Cardiac septum (tissue), 1 donor: ENCODE measurements around the gene KRTAP21-3. TPM values are rescaled to one million over a fixed set of nuclear protein-coding genes. Genes with fewer than 3 reads are reported as not detected.
"Not testable (repeated sequence)": the region's sequence is repeated elsewhere in the genome, so short reads cannot be mapped to it uniquely, and the experiment has no call there.

ENCODE experiments used
- DNase-seq: peaks from one replicate; pipeline ENCODE4 v3.0.0-alpha.2; 2020; ENCODE audit warnings: low spot score
- intact Hi-C: fragments of 100-400 bp; cut with DNase I; formaldehyde crosslinking; loops from one replicate; pipeline ENCODE4 v1.14.0; 2022
- long read RNA-seq: library from polyadenylated mRNA; unstranded; transcript quantifications from one replicate; pipeline ENCODE4 v2.0.0, GENCODE V29; 2021
- total RNA-seq: library from RNA; stranded (reverse); fragmentation: NEBNext Ultra II Directional; extraction: Animal tissue kit (Norgen Biotek cat#: 25700); gene quantifications from one replicate; pipeline ENCODE4 v1.2.1, GENCODE V29; 2021
- donor health status: DM: no; HTN: no; CAD: no.

KRTAP21-3 gene, protein sequence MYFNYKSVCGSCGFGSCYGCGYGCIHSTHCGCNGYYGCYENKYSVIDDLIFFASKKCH
- total RNA-seq: not detected
- long read RNA-seq: 0 reads

DNA sequence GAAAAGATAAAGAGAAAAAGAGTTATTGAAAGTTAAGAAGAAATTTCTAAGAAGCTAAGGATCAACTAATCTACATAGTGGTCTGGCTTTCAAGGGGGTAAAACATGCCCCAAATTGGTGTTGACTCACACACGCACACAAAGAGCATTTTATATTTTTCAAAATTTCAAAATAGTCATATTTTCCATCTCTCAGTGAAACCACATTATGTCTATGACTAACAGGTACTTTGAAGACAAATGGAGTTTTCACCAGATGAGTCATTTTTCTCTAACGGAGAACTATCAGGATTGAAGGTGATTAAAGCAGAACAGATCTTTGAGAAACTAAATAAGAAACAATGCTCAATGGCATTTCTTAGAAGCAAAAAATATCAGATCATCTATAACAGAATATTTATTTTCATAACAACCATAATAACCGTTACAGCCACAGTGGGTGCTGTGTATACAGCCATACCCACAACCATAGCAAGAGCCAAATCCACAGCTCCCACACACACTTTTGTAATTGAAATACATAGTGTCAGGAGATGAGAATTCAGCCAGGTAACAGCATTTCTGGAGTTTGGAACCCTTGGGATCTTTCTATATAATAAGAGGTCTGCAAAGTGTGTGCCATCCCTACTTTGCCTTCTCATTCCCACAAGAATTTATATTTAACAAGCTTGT lies at the start of gene KRTAP21-3:
Gene KRTAP21-3, minus strand, starts transcription at position 539 of the 671 bp plus-strand sequence. Its CDS starts 18 bp downstream, at position 521.
- intact Hi-C loops: no loop called here

DNA sequence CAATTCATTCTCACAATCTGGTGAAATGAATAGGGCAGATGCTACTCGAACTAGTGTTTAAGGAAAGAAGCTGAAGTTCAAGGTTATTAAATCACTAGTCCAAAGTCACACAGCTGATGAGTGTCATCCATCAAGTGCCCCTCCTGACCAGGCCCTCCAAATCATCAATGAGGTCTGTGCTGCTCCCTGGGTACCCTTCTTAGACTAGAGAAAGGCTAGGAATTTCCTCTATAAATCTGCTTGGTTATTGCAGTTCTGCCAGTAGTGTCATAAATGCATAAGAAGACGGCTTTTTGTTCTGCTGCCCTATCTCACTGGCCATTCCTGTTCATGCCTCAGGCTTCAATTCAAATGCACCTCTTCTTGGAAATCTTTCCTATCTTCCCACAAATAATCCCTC lies 42.2 kb upstream of the KRTAP21-3 start:
- intact Hi-C loops: no loop called here
- DNase-seq: no peak

More for the DNA sequence above, at the start of gene KRTAP21-3:
- no peak for DNase-seq

DNA sequence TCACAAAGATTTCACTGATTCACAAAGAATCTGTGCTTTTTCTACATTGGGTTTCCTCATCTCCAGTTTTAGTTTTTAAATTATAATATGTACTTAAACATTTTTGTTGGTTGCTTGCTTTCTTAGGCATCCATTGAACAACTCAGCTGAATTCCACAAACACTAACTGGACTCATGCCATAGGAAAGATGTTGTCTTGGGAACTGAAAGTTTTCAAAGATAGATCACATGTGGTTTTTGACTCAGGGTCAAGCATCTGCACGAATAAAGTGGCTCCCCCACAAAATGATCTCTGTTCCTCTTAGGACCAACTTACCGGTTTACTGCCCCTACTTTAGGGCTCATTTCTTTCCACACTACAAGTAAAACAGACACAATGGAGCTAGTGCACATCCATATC lies 39.7 kb upstream of the KRTAP21-3 start:
- no peak for DNase-seq
- intact Hi-C loops: no loop called here

DNA sequence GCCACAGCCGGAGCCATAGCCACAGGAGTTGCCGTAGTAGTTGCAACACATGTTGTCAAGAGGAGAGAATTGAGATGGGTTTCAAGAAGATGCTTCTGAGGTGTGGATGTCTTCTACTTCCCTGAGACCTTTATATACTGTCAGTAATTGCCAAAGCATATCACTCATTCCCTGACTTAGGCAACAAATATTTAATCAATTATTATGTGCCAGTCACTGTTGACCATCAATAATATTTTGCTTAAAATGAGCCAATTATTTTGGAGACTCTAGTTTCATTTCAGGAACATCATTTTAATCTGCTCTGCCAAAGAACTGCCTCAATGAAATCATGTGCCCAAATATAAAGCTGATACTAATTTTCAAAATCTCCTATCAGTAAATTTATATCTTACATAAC lies 36.8 kb upstream of the KRTAP21-3 start, which contains the start of gene KRTAP21-1:
Gene KRTAP21-1, minus strand, starts transcription at position 101 of the 400 bp plus-strand sequence. Its CDS starts 50 bp downstream, at position 51.
- intact Hi-C loops, DNase-seq: not testable (repeated sequence)

DNA sequence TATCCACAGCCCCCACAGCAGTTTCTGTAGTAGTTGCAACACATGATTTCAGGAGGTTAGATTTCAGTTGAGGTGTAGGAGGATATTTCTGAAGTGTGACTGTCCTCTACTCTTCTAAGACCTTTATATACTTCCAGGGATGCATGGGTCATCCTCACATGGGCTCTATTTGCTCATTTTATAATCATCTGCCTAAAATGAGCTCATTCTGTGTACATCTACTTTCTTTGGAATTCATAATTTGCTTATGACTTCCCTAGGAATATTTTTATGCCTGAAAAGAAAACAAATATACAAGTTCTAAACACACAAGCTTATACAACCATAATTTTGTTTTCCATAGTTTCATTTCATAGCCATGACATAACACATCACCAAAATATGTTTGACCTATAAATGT lies 28.6 kb upstream of the KRTAP21-3 start, which contains the start of gene KRTAP21-2:
Gene KRTAP21-2, minus strand, starts transcription at position 101 of the 400 bp plus-strand sequence. Its CDS starts 57 bp downstream, at position 44.
- no peak for DNase-seq
- intact Hi-C loops: no loop called here

DNA sequence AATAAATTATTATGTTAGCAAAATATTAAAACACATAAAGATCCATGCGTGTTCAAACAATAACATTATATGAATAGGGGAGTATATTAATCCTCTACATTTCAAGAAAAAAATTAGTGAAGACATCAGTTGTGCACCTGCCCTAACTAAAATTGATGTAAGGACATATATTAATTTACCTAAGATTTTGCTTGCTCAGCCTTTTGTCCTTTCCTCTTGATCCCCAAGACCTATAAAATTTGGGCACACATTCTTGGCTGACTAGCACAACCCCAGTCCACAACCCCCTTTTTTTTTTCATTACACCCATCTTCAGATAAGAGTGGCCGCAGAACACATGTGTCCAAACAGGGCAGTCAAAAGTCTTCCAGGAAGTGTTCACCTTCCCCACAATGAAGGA lies 21.9 kb upstream of the KRTAP21-3 start:
- intact Hi-C loops: no loop called here
- DNase-seq: no peak

DNA sequence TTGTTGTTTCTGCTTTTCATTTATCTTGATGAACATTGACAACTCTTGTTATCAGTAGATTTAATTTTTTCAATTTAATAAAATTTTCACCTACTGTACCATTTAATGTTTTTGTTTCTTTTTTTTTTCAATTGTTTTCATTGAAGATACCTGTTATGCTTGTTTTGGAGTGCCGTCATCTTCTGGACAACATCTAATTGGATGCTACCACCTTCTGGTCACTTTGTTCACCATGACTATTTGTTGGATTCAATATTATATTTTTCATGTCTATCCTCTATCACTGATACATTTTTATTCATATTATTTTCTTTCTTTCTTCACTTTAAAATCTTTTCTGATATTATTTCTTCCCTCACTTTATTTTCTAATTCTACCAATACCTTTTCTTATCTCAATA lies 14.4 kb upstream of the KRTAP21-3 start:
- no peak for DNase-seq
- intact Hi-C loops: loop anchor here (5.0 kb wide), 1 partner anchor 291 kb away; the partner anchor contains the start of gene KRTAP15-1

DNA sequence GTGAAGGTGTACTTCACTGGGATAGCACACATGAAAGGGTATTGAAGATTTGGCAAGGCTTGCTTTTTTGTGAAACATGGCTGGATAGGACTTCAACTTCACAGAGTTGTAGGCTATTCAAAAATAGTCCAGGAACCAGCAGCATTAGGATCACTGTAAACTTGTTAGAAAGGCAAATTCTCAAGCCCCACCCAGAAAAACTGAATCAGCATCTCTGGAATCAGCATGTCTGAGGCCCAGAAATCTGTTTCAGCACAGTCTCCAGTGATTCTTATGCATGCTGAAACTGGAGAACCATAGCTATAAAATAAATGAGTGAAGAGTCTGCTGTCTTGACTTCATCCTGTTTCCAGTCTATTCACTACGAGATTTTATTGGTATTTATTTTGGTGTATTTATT lies 8.1 kb upstream of the KRTAP21-3 start:
- intact Hi-C loops: no loop called here
- DNase-seq: no peak

DNA sequence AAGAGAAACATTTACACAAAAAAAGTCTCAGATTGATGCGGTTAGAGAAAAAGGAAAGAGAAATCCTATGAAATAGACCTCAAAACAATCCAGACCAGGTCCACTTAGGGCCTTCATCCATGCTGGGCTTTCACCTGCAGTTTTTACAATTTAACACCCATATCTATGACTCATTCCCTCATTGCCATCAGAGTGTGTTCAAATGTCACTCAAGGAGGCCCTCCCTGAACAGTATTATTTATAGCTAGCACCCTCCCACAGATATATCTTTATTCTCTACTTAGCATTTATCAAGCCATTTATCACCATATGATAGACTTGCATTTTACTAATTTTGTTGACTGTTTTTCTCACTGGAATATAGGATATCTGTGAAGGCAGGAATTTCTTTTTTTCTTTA lies 824 bp upstream of the KRTAP21-3 start:
- DNase-seq: no peak
- intact Hi-C loops: no loop called here

DNA sequence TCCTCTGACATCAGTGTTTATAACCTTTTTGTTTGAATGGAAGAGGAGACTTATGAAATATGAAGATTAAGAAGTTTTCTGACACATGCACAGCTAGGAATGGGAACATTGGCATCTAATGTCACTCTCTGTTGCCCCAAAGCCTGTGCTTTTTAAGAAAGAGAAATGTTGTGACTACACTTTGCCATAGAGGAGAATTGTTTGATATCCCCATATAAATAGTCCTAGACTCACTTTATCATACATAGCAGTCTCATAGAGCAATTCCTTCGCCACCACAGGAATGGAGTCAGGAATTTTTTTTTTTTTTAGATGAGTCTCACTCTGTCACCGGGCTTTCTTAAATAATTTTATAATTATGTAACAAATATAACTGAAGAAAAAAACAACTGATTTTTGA lies 1.5 kb downstream of the KRTAP21-3 start:
- no peak for DNase-seq
- intact Hi-C loops: no loop called here

DNA sequence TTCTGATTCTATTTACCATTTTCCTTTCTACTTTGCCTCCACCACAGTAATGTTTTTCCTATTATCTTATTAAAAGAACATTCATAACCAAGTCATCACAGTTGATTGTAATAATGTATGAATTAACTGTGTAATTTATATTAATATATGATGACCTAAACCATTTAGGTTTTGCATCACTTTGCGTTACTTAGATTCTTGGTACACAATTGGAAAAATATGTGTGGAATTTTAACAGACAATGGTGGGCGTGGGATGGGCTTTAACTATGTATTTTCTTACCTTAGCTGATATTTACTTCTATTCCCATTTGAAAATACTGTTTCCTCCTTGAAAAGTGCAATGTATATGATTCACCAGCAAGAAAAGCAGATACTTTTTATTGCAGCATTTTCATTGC lies 3.6 kb downstream of the KRTAP21-3 start:
- intact Hi-C loops: no loop called here
- no peak for DNase-seq

DNA sequence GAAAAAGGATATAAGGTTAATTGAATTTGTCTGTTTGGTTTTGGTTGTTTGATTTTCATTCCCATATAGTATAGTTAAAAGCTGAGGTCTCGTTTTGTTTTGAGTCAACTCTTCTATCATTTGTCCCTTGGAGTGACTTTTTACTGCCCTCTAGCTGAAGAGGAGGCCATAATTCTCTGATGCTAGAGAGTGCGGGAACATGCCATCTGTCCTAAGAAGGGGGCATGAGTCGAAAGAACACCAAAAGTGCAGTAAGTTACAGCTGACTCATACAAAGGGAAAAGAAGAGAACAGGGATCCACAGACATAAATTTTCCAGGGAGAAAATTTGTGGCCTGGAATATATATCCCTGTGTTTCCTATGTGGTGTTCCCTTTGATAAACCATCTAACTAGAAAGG lies 4.1 kb downstream of the KRTAP21-3 start:
- intact Hi-C loops: no loop called here
- DNase-seq: no peak

DNA sequence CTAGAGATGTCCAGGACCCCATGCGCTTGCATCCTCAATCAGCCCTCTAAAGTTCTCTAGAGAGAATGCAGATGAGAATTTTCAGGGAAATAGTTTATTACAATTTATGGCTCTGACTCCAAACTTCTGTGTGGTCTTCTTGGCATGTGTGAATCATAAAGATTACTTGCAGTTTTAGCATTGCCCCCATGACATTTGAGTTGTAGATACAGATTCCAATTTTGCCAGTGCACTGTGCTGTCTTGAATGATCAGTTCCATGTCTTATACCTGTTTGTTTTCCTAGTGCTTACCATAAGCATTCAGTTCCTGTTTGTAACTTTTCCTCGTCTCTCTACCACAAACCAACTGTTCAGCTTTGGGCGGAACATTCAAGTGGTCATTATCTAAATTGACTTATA lies 4.8 kb downstream of the KRTAP21-3 start:
- intact Hi-C loops: no loop called here

DNA sequence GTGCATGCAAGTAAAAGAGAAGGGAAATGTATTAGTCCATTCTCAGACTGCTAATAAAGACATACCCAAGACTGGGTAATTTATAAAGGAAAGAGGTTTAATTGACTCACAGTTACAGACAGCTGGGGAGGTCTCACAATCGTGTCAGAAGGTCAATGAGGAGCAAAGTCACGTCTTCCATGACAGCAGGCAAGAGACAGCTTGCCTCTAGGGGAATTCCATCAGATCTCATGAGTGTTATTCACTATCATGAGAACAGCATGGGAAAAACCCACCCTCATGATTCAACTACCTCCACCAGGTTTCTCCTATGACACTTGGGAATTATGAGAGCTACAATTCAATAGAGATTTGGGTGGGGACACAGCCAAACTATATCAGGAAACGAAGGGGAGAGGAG lies 8.1 kb downstream of the KRTAP21-3 start:
- DNase-seq: no peak
- intact Hi-C loops: no loop called here

More for the DNA sequence above, 4.8 kb downstream of the KRTAP21-3 start:
- DNase-seq: no peak

DNA sequence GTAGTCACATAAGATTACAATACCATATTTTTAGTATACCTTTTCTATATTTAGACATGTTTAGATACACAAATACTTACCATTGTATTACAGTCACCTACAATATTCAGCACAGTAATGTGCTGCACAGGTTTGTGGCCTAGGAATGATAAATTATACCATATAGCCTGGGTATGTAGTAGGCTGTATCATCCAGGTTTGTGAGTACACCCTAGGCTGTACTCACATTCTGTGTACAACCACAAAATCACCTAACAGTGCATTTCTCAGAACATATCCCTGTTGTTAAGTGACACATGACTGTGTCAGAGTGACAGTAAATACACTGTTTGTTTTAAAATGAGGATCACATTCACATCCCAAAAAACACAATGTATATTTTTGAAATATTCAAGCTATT lies 11.2 kb downstream of the KRTAP21-3 start:
- intact Hi-C loops: no loop called here
- DNase-seq: no peak

DNA sequence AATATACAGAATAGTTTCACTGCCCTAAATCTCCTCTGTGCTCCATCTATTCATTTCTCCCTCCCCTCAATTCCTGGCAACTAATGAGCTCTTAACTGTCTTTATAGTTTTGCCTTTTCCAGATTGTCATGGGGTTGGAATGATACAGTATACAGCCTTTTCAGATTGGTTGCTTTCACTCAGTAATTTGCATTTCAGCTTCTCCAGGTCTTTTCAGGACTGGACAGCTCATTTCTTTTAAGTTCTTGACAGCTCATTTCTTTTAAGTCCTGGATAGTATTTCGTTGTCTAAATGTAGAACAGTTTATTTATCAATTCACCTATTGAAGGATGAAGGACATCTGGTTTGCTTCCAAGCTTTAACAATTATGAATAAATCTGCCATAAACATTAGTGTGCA lies 22.6 kb downstream of the KRTAP21-3 start:
- DNase-seq: no peak
- intact Hi-C loops: no loop called here

DNA sequence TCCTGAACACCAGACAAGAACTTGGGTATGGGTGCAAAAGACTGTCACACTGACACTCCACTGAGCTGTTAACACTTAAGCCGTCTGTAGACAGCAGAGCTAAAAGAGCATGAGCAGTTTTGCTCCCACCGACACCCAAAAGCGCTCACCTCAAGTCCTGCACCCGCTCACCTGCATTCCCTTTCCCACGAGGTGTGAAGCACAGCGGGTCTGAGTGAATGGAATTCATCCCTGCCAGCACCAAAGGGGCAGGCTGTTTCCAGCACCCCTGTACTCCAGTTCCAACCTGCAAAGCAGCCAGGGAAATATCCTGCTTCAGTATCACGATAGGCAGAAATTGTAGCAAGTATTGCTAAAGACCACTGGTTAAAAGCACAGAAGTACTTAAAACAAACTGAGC lies 28.8 kb downstream of the KRTAP21-3 start:
- intact Hi-C loops: no loop called here
- no peak for DNase-seq

DNA sequence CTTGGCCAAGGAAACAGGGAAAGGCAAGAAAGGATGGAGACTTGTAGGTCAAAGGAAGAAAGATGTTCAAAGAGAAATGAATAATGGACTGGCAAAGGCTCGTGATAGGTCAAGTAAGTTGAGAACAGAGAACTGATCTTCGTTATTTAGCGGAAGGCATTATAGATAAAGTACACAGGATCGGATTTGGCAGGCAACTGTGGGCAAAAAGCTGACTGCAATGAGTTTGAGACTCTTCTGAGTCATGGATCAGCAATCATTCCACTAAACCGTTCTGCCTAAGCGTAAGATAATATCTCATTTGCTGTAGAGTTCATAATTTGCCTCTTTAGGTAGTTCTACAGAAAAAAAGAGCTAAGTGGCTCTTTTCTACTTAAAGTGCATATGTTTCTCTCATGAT lies 34.1 kb downstream of the KRTAP21-3 start:
- intact Hi-C loops: no loop called here
- DNase-seq: no peak

DNA sequence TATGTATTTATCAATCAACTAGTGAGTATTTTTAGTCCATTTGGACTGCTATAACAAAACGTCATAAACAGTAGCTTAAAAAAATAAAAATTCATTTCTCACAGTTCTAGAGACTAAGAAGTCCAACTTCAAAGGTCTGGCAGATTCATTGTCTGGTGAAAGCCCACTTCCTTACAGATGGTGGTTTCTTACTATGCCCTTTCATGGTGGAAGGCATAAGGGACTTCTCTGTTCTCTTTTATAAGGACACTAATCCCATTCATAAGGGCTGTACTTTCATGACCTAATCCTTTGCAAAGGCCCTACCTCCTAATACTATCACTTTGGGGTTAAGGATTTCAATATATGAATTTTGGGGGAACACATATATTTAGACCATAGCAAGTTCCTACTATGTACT lies 38.0 kb downstream of the KRTAP21-3 start:
- DNase-seq: no peak

DNA sequence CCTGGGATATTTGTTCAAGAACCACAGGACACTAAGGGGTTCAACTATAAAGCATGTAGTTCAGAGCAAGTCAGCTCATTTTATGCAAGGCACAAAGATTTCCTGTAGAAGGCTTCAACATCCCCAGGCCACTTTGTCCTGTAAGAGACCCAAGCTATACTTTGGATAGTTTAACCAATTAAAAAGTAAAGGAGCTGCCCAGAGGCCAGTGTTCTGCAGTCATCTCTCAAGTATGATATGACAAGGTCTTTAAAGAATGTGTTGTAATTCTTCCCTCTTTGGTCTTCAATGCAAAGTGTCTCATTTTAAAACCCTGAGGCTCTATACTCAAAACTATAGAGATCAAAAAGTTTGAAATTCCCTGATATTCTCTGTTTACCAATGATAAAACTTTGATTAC lies 41.8 kb downstream of the KRTAP21-3 start:
- no peak for DNase-seq
- intact Hi-C loops: no loop called here

More for the DNA sequence above, 38.0 kb downstream of the KRTAP21-3 start:
- intact Hi-C loops: no loop called here

DNA sequence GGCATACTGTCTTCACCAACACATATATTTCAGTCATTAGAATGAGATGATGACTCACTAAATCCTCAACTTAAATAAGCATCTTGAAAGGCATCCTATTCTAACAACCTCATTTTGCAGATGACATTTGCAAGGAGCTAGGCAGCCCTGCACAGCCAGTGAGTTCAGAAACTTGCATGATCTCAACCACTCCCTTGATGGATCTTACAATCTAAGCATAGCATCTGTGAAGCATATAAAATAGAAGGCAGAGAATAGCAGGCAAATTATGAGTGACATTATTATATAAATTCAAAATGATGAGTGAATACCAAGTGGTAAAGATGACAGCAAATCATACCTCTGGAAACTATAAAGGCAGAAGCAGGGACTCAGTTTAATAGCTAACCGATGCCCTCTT lies 44.3 kb downstream of the KRTAP21-3 start:
- intact Hi-C loops: no loop called here
- no peak for DNase-seq
